Panc1 (cell line): ENCODE results near the gene MAP4K4. TPM values are rescaled to one million over a fixed set of nuclear protein-coding genes. Genes with fewer than 3 reads are reported as not detected.

Experiments used
- ATAC-seq: fragments of 200-7000 bp; cut with Tn5 transposase; 2 replicates; pipeline ENCODE4 v1.9.1; 2020; ENCODE audit warnings: mild to moderate bottlenecking, moderate library complexity
- BruUV-seq: library from RNA; stranded (reverse); fragments of 400-500 nt; replicated peaks from 2 replicates; lab custom pipeline; 2021; lab: Mats Ljungman, UMichigan
- CTCF ChIA-PET: fragments of 300-600 bp; sonication (Branson Sonifier 250); formaldehyde crosslinking; loops from one replicate; lab custom pipeline; 2022; ENCODE audit warnings: antibody characterized with exemption; lab: Charles Lee
- POLR2A ChIA-PET: fragments of 300-600 bp; sonication (Branson Sonifier 250); formaldehyde crosslinking; loops from one replicate; lab custom pipeline; 2022; ENCODE audit warnings: antibody characterized with exemption; lab: Charles Lee
- DNase-seq: peaks from one replicate; pipeline ENCODE4 v3.0.0-alpha.2; 2010; ENCODE audit warnings: low read depth, low spot score
- H3K27ac ChIP-seq: 2 replicates; pipeline ENCODE4 v1.5.1; 2011; ENCODE audit warnings: mild to moderate bottlenecking, low read length, inconsistent platforms
- H3K27me3 ChIP-seq: fragments of 200-500 bp; sonication (Bioruptor generic); 2 replicates; pipeline ENCODE4 v1.6.0; 2014; ENCODE audit warnings: low read length, inconsistent platforms; ENCODE audit not compliant: control insufficient read depth, insufficient read depth
- H3K36me3 ChIP-seq: fragments of 200-500 bp; sonication (Bioruptor generic); 2 replicates; pipeline ENCODE4 v1.5.1; 2014; ENCODE audit warnings: inconsistent platforms, mild to moderate bottlenecking, low read length, moderate library complexity; ENCODE audit not compliant: control insufficient read depth, insufficient read depth
- H3K4me1 ChIP-seq: 2 replicates; pipeline ENCODE4 v1.5.1; 2011; ENCODE audit warnings: inconsistent platforms, mild to moderate bottlenecking, low read length, moderate library complexity; ENCODE audit not compliant: control insufficient read depth, insufficient read depth
- H3K4me3 ChIP-seq, 2 experiments: 2 replicates each; pipeline ENCODE4 v1.5.1; 2011 to 2012; ENCODE audit warnings: low read depth in 2 of 2, low read length in 2 of 2, mild to moderate bottlenecking in 2 of 2, inconsistent platforms in 1 of 2, moderate library complexity in 1 of 2
- H3K9me3 ChIP-seq: fragments of 200-500 bp; sonication (Bioruptor generic); 2 replicates; pipeline ENCODE4 v1.5.1; 2014; ENCODE audit warnings: low read depth, mild to moderate bottlenecking, inconsistent platforms, low read length, moderate library complexity; ENCODE audit not compliant: control insufficient read depth, insufficient read depth
- CTCF ChIP-seq: fragments of 450-650 bp; IDR thresholded peaks from 2 replicates; pipeline ENCODE4 v1.5.1; 2017; ENCODE audit warnings: mild to moderate bottlenecking
- POLR2AphosphoS5 ChIP-seq: IDR thresholded peaks from 2 replicates; pipeline ENCODE4 v1.6.1; 2012; ENCODE audit warnings: mild to moderate bottlenecking, low read depth, low read length, moderate library complexity
- REST ChIP-seq, 2 experiments: IDR thresholded peaks; 2 replicates each; pipeline ENCODE4 v1.6.1; 2011 to 2012; ENCODE audit warnings: low read depth in 2 of 2, control low read depth in 1 of 2, low read length in 1 of 2, mild to moderate bottlenecking in 1 of 2, moderate library complexity in 1 of 2; ENCODE audit not compliant: insufficient read depth in 1 of 2
- SIN3A ChIP-seq: IDR thresholded peaks from 2 replicates; pipeline ENCODE4 v1.6.1; 2012; ENCODE audit warnings: low read depth, mild to moderate bottlenecking, low read length, moderate library complexity, borderline replicate concordance; ENCODE audit not compliant: insufficient read depth
- TCF7L2 ChIP-seq: IDR thresholded peaks from 2 replicates; pipeline ENCODE4 v1.6.1; 2011; ENCODE audit warnings: mild to moderate bottlenecking, low read depth, low read length, inconsistent platforms
- in situ Hi-C: cut with HindIII; loops from 2 replicates; pipeline ENCODE4 v1.10.0; 2016; ENCODE audit warnings: low sequenced_read_pairs, low pct_unique_long_range_greater_than_20kb
- intact Hi-C: fragments of 100-400 bp; cut with micrococcal nuclease; formaldehyde crosslinking; loops from one replicate; pipeline ENCODE4 v1.10.0; 2022; ENCODE audit not compliant: unreplicated experiment
- total RNA-seq: library from RNA; stranded (reverse); gene quantifications from one replicate; pipeline ENCODE4 v1.2.1, GENCODE V29; 2021; ENCODE audit not compliant: unreplicated experiment

MAP4K4 gene
- total RNA-seq, 1 experiment from 2014 or later = 68.5 TPM

- no peak for ATAC-seq
- Histone ChIP-seq H3K4me3 (no peak overlapping the region), H3K4me1 (no peaks in the 10 kb centered on the region), H3K27me3 (no peaks in the 10 kb centered on the region), H3K9me3 (no peaks in the 10 kb centered on the region), H3K36me3 (peaks cover 5% of the 10 kb centered on the region), H3K27ac (no peak overlapping the region)
- BruUV-seq = no TSS peak
- no peak for DNase-seq
- in situ Hi-C loops = no loop called here
- ChIA-PET CTCF (no interaction called here), POLR2A (no interaction called here)
- TF ChIP-seq CTCF (no peak), SIN3A (no peak)
- intact Hi-C loops = no loop called here
Measured at GRCh38 chr2:101843471-101843870, 146.0 kb downstream of the MAP4K4 start.

- Histone ChIP-seq H3K9me3 (no peaks in the 10 kb centered on the region), H3K36me3 (peaks cover 5% of the 10 kb centered on the region), H3K27me3 (no peaks in the 10 kb centered on the region), H3K27ac (no peak overlapping the region), H3K4me3 (no peak overlapping the region), H3K4me1 (no peaks in the 10 kb centered on the region)
- ATAC-seq (no peak), DNase-seq (no peak)
- ChIA-PET POLR2A (no interaction called here), CTCF (interaction anchor here (0.5 kb wide), 1 partner anchor 14 kb away, joined by 3 read pairs; no protein-coding TSS in a partner anchor)
- intact Hi-C loops (no loop called here), in situ Hi-C loops (no loop called here)
- no TSS peak for BruUV-seq
- TF ChIP-seq SIN3A (no peak), REST (IDR thresholded peaks at IDR 0.05; ENCODE audit: insufficient read depth in 1 of 2, low read depth in 2 of 2, low read length in 1 of 2) (no peak), POLR2AphosphoS5 (no peak), TCF7L2 (no peak), CTCF (no peak)
Measured at GRCh38 chr2:101844055-101844635, 146.6 kb downstream of the MAP4K4 start.
